Peyer's patch (tissue), 4 donors: Measurements from ENCODE around the gene MTF2. TPM values are rescaled to one million over a fixed set of nuclear protein-coding genes. Genes with fewer than 3 reads are reported as not detected.

Experiments
- DNase-seq, 3 donors: peaks; one replicate each; pipeline ENCODE4 v3.0.0-alpha.2; 2017 to 2019
- H3K27ac ChIP-seq, 4 donors: fragments of 200-600 bp; sonication (generic); one replicate each; pipeline ENCODE4 v1.5.1; 2016 to 2019
- H3K27me3 ChIP-seq, 2 donors: fragments of 200-600 bp; sonication (generic); one replicate each; pipeline ENCODE4 v1.5.1; 2019
- H3K36me3 ChIP-seq, 3 donors: fragments of 200-600 bp; sonication (generic); one replicate each; pipeline ENCODE4 v1.5.1; 2016 to 2019
- H3K4me1 ChIP-seq, 4 donors: fragments of 200-600 bp; sonication (generic); one replicate each; pipeline ENCODE4 v1.5.1; 2016 to 2019
- H3K4me3 ChIP-seq, 4 donors: fragments of 200-600 bp; sonication (generic); 1 replicate in 3 of 4; 2 replicates in 1 of 4; pipeline ENCODE4 v1.5.1; 2016 to 2019; ENCODE audit warnings: mild to moderate bottlenecking in 1 of 4
- H3K9me3 ChIP-seq, 4 donors: fragments of 200-600 bp; sonication (generic); one replicate each; pipeline ENCODE4 v1.5.1; 2016 to 2019; ENCODE audit warnings: mild to moderate bottlenecking in 1 of 4
- POLR2A ChIP-seq, 2 donors: fragments of 450-650 bp; IDR thresholded peaks; one replicate each; pipeline ENCODE4 v1.5.1; 2017; ENCODE audit warnings: antibody characterized with exemption in 2 of 2, mild to moderate bottlenecking in 2 of 2, moderate library complexity in 2 of 2
- total RNA-seq, 4 donors: library from RNA; depleted of rRNA; stranded (reverse); fragments of >200 nt; gene quantifications; one replicate each; pipeline ENCODE4 v1.1.0, GENCODE V29; 2016
- TF ChIP-seq, protein P1 (sequence below), 6 experiments: fragments of 450-650 bp in 4 of 6; fragments of 200-600 bp in 2 of 6; sonication (generic) in 1 of 6; IDR thresholded peaks; one replicate each; pipeline ENCODE4 v1.5.1; 2017 to 2019; ENCODE audit warnings: antibody characterized with exemption in 6 of 6, mild to moderate bottlenecking in 3 of 6, moderate library complexity in 1 of 6

MTF2 gene
- total RNA-seq, 4 donors from 2014 or later: 22.3 to 29.8 (median 26.4) TPM

DNA sequence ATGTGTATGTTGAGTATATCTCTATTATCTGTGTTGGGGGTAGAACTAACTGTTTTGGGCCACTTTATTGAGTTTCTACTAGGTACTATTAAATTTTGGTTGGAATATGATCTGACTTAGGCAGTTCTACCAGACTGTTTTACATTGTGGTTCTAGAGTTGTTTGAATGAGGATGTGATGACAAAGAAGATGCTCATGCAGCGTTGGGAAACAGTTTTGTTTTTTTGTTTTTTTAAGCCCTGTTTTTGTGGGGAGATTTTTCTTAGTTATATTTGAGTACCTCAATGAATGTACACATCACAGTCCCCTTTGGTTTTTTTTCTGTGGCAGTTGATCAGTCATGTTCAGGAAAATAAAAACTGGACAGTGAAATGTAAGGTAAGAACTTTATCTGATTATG is 61.0 kb downstream of the MTF2 start:
- H3K36me3 ChIP-seq: peaks cover 0 to 23% (median 0%) of the 10 kb centered on the region in 3 donors
- no peaks in the 10 kb centered on the region for H3K9me3 ChIP-seq
- TF ChIP-seq POLR2A (IDR thresholded peaks at IDR 0.05): no peak
- TF ChIP-seq, protein P1, sequence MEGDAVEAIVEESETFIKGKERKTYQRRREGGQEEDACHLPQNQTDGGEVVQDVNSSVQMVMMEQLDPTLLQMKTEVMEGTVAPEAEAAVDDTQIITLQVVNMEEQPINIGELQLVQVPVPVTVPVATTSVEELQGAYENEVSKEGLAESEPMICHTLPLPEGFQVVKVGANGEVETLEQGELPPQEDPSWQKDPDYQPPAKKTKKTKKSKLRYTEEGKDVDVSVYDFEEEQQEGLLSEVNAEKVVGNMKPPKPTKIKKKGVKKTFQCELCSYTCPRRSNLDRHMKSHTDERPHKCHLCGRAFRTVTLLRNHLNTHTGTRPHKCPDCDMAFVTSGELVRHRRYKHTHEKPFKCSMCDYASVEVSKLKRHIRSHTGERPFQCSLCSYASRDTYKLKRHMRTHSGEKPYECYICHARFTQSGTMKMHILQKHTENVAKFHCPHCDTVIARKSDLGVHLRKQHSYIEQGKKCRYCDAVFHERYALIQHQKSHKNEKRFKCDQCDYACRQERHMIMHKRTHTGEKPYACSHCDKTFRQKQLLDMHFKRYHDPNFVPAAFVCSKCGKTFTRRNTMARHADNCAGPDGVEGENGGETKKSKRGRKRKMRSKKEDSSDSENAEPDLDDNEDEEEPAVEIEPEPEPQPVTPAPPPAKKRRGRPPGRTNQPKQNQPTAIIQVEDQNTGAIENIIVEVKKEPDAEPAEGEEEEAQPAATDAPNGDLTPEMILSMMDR (IDR thresholded peaks at IDR 0.05): no peak
- H3K4me1 ChIP-seq: no peaks in the 10 kb centered on the region
- no peak overlapping the region for H3K4me3 ChIP-seq
- no peaks in the 10 kb centered on the region for H3K27me3 ChIP-seq
- DNase-seq: no peak
- H3K27ac ChIP-seq: no peak overlapping the region

- no peaks in the 10 kb centered on the region for H3K4me1 ChIP-seq
- no peaks in the 10 kb centered on the region for H3K9me3 ChIP-seq
- H3K36me3 ChIP-seq: peaks cover 0 to 5% (median 0%) of the 10 kb centered on the region in 3 donors
- no peak overlapping the region for H3K27ac ChIP-seq
- no peaks in the 10 kb centered on the region for H3K27me3 ChIP-seq
- no peak overlapping the region for H3K4me3 ChIP-seq
- TF ChIP-seq, protein P1 (IDR thresholded peaks at IDR 0.05): no peak
- no peak for TF ChIP-seq POLR2A (IDR thresholded peaks at IDR 0.05)
- DNase-seq: no peak
Measured at GRCh38 chr1:93142161-93142560, 63.1 kb downstream of the MTF2 start.

- Histone ChIP-seq H3K27me3 (no peaks in the 10 kb centered on the region), H3K9me3 (no peaks in the 10 kb centered on the region), H3K4me3 (no peak overlapping the region), H3K36me3 (no peaks in the 10 kb centered on the region), H3K27ac (no peak overlapping the region), H3K4me1 (no peaks in the 10 kb centered on the region)
- DNase-seq: no peak
- TF ChIP-seq, protein P1 (IDR thresholded peaks at IDR 0.05): no peak
- TF ChIP-seq POLR2A (IDR thresholded peaks at IDR 0.05): no peak
Measured at GRCh38 chr1:93143136-93143535, 64.1 kb downstream of the MTF2 start.

DNA sequence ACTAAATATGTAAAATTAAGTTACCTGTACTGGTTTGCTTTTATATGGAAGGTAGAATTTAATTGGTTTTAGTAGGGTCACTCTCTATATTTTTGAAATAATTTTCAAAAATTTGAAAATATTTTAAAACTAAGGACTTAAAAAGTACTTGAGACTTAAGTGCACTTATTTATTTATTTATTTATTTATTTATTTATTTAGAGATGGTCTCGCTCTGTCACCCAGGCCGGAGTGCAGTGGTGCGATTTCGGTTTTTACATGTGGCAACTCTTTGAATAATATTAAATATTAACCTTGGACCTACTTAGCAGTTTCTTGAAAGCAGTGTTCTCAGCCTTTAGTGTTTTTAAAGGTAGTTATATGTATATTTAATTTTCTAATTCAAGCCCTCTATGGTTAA is 64.7 kb downstream of the MTF2 start:
- no peak overlapping the region for H3K27ac ChIP-seq
- no peaks in the 10 kb centered on the region for H3K27me3 ChIP-seq
- H3K36me3 ChIP-seq: peaks cover 0 to 5% (median 0%) of the 10 kb centered on the region in 3 donors
- H3K4me1 ChIP-seq: no peaks in the 10 kb centered on the region
- DNase-seq: no peak
- TF ChIP-seq POLR2A (IDR thresholded peaks at IDR 0.05): no peak
- TF ChIP-seq, protein P1 (IDR thresholded peaks at IDR 0.05): no peak
- no peaks in the 10 kb centered on the region for H3K9me3 ChIP-seq
- no peak overlapping the region for H3K4me3 ChIP-seq

GRCh38 chr1:93148001-93148400 is 68.9 kb downstream of the MTF2 start:
- H3K36me3 ChIP-seq: peaks cover 0 to 15% (median 0%) of the 10 kb centered on the region in 3 donors
- no peaks in the 10 kb centered on the region for H3K9me3 ChIP-seq
- H3K27ac ChIP-seq: no peak overlapping the region
- H3K4me3 ChIP-seq: no peak overlapping the region
- no peak for TF ChIP-seq POLR2A (IDR thresholded peaks at IDR 0.05)
- TF ChIP-seq, protein P1 (IDR thresholded peaks at IDR 0.05): no peak
- H3K27me3 ChIP-seq: no peaks in the 10 kb centered on the region
- no peak for DNase-seq
- H3K4me1 ChIP-seq: no peaks in the 10 kb centered on the region

- no peaks in the 10 kb centered on the region for H3K27me3 ChIP-seq
- H3K4me3 ChIP-seq: no peak overlapping the region
- no peak overlapping the region for H3K27ac ChIP-seq
- H3K4me1 ChIP-seq: no peaks in the 10 kb centered on the region
- DNase-seq: no peak
- no peaks in the 10 kb centered on the region for H3K9me3 ChIP-seq
- H3K36me3 ChIP-seq: peaks cover 0 to 31% (median 0%) of the 10 kb centered on the region in 3 donors
- no peak for TF ChIP-seq POLR2A (IDR thresholded peaks at IDR 0.05)
- TF ChIP-seq, protein P1 (IDR thresholded peaks at IDR 0.05): no peak
Measured at GRCh38 chr1:93150729-93151128, 71.6 kb downstream of the MTF2 start.
